Small intestine (tissue), 7 donors: ENCODE data around the gene SLC10A7. TPM values are rescaled to one million over a fixed set of nuclear protein-coding genes. Genes with fewer than 3 reads are reported as not detected.
"Not testable (repeated sequence)": the region's sequence is repeated elsewhere in the genome, so short reads cannot be mapped to it uniquely, and the experiment has no call there.

Experiments used
- DNase-seq, 2 donors: peaks; one replicate each; pipeline versions ENCODE4 v3.0.0 to v3.0.0-alpha.2; 2013
- FAIRE-seq: peaks from 2 replicates; lab custom pipeline; 2012; peaks lifted over from hg19 to GRCh38; lab: Jason Lieb, UNC
- H3K27ac ChIP-seq, 3 donors: one replicate each; pipeline ENCODE4 v1.5.1; 2013; ENCODE audit warnings: low read length in 2 of 3, mild to moderate bottlenecking in 2 of 3, control low read depth in 1 of 3, inconsistent platforms in 1 of 3, low read depth in 1 of 3, moderate library complexity in 1 of 3
- H3K27me3 ChIP-seq, 3 donors: one replicate each; pipeline ENCODE4 v1.6.1; 2013; ENCODE audit warnings: low read length in 3 of 3, inconsistent platforms in 1 of 3; ENCODE audit not compliant: control insufficient read depth in 3 of 3, insufficient read depth in 3 of 3
- H3K36me3 ChIP-seq, 3 donors: one replicate each; pipeline ENCODE4 v1.6.1; 2013; ENCODE audit warnings: low read length in 3 of 3, inconsistent platforms in 1 of 3, low read depth in 1 of 3, mild to moderate bottlenecking in 1 of 3, moderate library complexity in 1 of 3; ENCODE audit not compliant: control insufficient read depth in 3 of 3, insufficient read depth in 2 of 3
- H3K4me1 ChIP-seq, 3 donors: one replicate each; pipeline ENCODE4 v1.6.1; 2013; ENCODE audit warnings: low read length in 2 of 3, inconsistent platforms in 1 of 3, low read depth in 1 of 3, mild to moderate bottlenecking in 1 of 3, moderate library complexity in 1 of 3; ENCODE audit not compliant: control insufficient read depth in 3 of 3, insufficient read depth in 2 of 3
- H3K4me3 ChIP-seq, 3 donors: one replicate each; pipeline ENCODE4 v1.5.1; 2013; ENCODE audit warnings: low read length in 3 of 3, control low read depth in 1 of 3, inconsistent platforms in 1 of 3, low read depth in 1 of 3, mild to moderate bottlenecking in 1 of 3, moderate library complexity in 1 of 3
- H3K9me3 ChIP-seq, 2 donors: one replicate each; pipeline ENCODE4 v1.6.1; 2013; ENCODE audit warnings: low read depth in 1 of 2, low read length in 1 of 2; ENCODE audit not compliant: control insufficient read depth in 2 of 2, insufficient read depth in 1 of 2
- WGBS, 3 donors: extraction: QIAGEN DNeasy Blood & Tissue Kit; methylation state at CpG; one replicate each; pipeline ENCODE4 v1.1.7; 2013; 5-methylcytosine and 5-hydroxymethylcytosine counted together
- polyA plus RNA-seq, 4 donors: library from polyadenylated mRNA; stranded (reverse) in 3 of 4; unstranded in 1 of 4; fragments of 200-250 nt in 3 of 4; fragments of 120-200 nt in 1 of 4; gene quantifications; one replicate each; pipeline versions ENCODE4 v1.2.1 to v1.2.3, GENCODE V29; 2013
- donor health status: healthy with polysubstance abuse.
- donor health status: control.
- donor health status: control.
- donor health status: Bipolar disorder and iron deficiency.
- donor health status: healthy.

SLC10A7 gene
- polyA plus RNA-seq, 4 donors: 0.81 to 10.4 (median 3.8) TPM

GRCh38 chr4:146359771-146360170 is 162.0 kb downstream of the SLC10A7 start:
- H3K27me3 ChIP-seq: no peaks in the 10 kb centered on the region
- FAIRE-seq (no peak), DNase-seq (no peak)
- H3K9me3 ChIP-seq: no peaks in the 10 kb centered on the region
- no peak overlapping the region for H3K4me3 ChIP-seq
- H3K27ac ChIP-seq: no peak overlapping the region
- no peaks in the 10 kb centered on the region for H3K36me3 ChIP-seq
- no peaks in the 10 kb centered on the region for H3K4me1 ChIP-seq

DNA sequence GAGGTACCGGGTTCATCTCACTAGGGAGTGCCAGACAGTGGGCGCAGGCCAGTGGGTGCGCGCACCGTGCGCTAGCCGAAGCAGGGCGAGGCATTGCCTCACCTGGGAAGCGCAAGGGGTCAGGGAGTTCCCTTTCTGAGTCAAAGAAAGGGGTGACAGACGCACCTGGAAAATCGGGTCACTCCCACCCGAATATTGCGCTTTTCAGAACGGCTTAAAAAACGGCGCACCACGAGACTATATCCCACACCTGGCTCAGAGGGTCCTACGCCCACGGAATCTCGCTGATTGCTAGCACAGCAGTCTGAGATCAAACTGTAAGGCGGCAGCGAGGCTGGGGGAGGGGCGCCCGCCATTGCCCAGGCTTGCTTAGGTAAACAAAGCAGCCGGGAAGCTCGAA is 171.6 kb downstream of the SLC10A7 start:
- not testable (repeated sequence) for FAIRE-seq, H3K4me3 ChIP-seq, H3K36me3 ChIP-seq, H3K27me3 ChIP-seq, DNase-seq, H3K9me3 ChIP-seq, H3K27ac ChIP-seq, H3K4me1 ChIP-seq
- 68 to 78% (median 69%) methylated on average over 8 to 11 of the region's 26 CpGs for WGBS, 3 donors

- DNase-seq: no peak
- no peak for FAIRE-seq
- Histone ChIP-seq H3K36me3 (no peaks in the 10 kb centered on the region), H3K27ac (no peak overlapping the region), H3K4me3 (no peak overlapping the region), H3K4me1 (no peaks in the 10 kb centered on the region), H3K9me3 (no peaks in the 10 kb centered on the region), H3K27me3 (no peaks in the 10 kb centered on the region)
These were observed 172.4 kb downstream of the SLC10A7 start for GRCh38 chr4:146349306-146349705.

DNA sequence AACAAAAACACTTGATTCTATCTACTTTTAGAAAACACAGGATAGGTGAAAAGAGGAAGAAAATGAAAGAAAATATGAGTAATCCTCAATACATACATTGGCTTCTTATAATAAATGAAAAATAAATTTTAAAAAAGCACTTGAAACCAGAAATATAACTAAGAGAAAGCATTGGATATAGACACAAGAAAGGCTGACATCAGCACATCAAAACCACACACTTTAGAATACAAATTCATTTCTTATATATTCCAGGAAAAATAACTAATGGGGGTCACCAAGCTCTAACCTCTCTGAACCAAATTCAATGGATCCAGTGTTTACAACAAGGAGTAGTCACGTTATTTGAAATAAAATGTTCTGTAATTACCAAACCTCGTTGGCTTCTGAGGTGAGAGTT is 173.9 kb downstream of the SLC10A7 start:
- H3K27ac ChIP-seq: no peak overlapping the region
- no peaks in the 10 kb centered on the region for H3K36me3 ChIP-seq
- no peak overlapping the region for H3K4me3 ChIP-seq
- H3K27me3 ChIP-seq: no peaks in the 10 kb centered on the region
- WGBS, 3 donors: 64 to 80% (median 72%) methylated on average over 2 of the region's 2 CpGs
- H3K9me3 ChIP-seq: no peaks in the 10 kb centered on the region
- no peak for DNase-seq
- no peaks in the 10 kb centered on the region for H3K4me1 ChIP-seq
- no peak for FAIRE-seq

DNA sequence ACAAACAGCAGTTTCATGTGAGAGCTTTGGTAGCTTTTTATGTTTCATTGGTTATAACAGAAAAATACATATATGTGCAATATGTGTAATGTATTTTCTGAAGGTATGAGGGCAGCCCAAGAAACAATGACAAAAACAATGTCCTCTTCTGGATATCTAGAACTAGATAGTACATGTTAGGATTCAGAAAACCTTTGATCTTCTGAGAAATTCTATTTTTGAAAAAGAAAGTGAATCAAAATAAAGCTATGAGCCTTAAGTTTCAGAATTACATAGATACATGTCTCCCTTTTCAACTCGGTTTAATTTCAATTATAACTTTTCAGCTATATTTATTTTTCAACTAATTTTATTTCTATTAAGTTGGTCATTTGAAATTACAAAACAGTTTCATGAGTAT is 175.5 kb downstream of the SLC10A7 start:
- Histone ChIP-seq H3K9me3 (no peaks in the 10 kb centered on the region), H3K4me3 (no peak overlapping the region), H3K4me1 (no peaks in the 10 kb centered on the region), H3K36me3 (no peaks in the 10 kb centered on the region), H3K27ac (no peak overlapping the region), H3K27me3 (no peaks in the 10 kb centered on the region)
- no peak for FAIRE-seq
- no peak for DNase-seq
- WGBS, 3 donors: 51 to 83% (median 71%) methylated on average over 1 of the region's 1 CpG

DNA sequence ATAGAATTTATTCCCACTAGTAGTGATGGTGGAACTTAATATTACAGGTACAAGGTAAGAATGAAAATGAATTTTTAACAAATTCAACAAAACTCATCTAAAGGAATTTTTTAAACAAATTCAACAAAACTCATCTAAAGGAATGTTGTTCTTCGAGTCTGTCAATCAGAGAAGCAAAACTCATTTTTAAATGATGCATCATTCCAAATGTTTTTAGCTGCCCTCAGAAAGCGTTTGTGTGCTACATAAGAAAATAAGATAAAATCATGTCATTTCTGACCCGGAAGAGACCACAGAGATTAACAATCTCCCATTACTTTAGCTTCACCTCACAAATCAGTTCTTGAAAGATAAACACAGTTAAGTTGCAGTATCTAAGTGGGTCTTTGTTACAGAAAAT is 178.0 kb downstream of the SLC10A7 start:
- no peaks in the 10 kb centered on the region for H3K9me3 ChIP-seq
- FAIRE-seq: no peak
- H3K36me3 ChIP-seq: no peaks in the 10 kb centered on the region
- H3K4me1 ChIP-seq: no peaks in the 10 kb centered on the region
- H3K4me3 ChIP-seq: no peak overlapping the region
- no peaks in the 10 kb centered on the region for H3K27me3 ChIP-seq
- DNase-seq: no peak
- H3K27ac ChIP-seq: no peak overlapping the region
- 79 to 85% (median 80%) methylated on average over 3 of the region's 3 CpGs for WGBS, 3 donors

DNA sequence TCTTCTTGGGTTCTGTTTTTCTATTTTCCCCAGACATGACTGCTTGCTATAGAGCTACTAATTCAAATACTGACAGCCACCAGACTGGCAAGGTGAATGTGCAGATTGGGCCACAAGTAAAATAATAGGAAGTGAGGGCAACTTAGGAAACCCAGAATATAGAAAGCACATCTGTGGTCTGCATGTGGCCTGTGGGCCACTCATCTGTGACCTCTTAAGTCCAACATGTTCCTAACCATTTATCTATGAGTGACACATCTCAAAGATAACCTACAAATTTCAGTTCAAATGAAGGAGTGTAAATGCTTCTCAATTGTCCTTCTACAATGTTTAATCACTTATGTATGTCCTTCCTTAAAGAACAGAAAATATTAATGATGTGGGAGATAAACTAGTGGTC is 178.5 kb downstream of the SLC10A7 start:
- Histone ChIP-seq H3K4me3 (no peak overlapping the region), H3K27ac (no peak overlapping the region), H3K9me3 (no peaks in the 10 kb centered on the region), H3K4me1 (no peaks in the 10 kb centered on the region), H3K27me3 (no peaks in the 10 kb centered on the region), H3K36me3 (no peaks in the 10 kb centered on the region)
- FAIRE-seq (no peak), DNase-seq (no peak)

- no peaks in the 10 kb centered on the region for H3K9me3 ChIP-seq
- no peaks in the 10 kb centered on the region for H3K4me1 ChIP-seq
- no peak overlapping the region for H3K4me3 ChIP-seq
- no peak overlapping the region for H3K27ac ChIP-seq
- H3K27me3 ChIP-seq: no peaks in the 10 kb centered on the region
- no peaks in the 10 kb centered on the region for H3K36me3 ChIP-seq
- DNase-seq: peak; percentile 41 to 45
- WGBS, 3 donors: 80 to 94% (median 84%) methylated on average over 1 of the region's 1 CpG
- peak; percentile 95 for FAIRE-seq
These were observed 179.0 kb downstream of the SLC10A7 start for GRCh38 chr4:146342600-146343192.

GRCh38 chr4:146340798-146341197 is 180.9 kb downstream of the SLC10A7 start:
- FAIRE-seq (no peak), DNase-seq (peak; percentile 5 to 22)
- H3K27me3 ChIP-seq: no peaks in the 10 kb centered on the region
- H3K9me3 ChIP-seq: no peaks in the 10 kb centered on the region
- H3K4me3 ChIP-seq: no peak overlapping the region
- peaks cover 0 to 6% (median 0%) of the 10 kb centered on the region in 3 donors for H3K4me1 ChIP-seq
- H3K36me3 ChIP-seq: no peaks in the 10 kb centered on the region
- no peak overlapping the region for H3K27ac ChIP-seq
